ENCODE data around the gene WWOX.

GRCh38 chr16:78288888-78289287 lies 189.4 kb downstream of the WWOX start:
- TF ChIP-seq TAF1 (IDR thresholded peaks at IDR 0.05; ENCODE audit: low read depth, low read length): no peak
- no peak for TF ChIP-seq POLR2A (IDR thresholded peaks at IDR 0.05; ENCODE audit: low read depth, low read length)
- TF ChIP-seq POLR2AphosphoS5 (IDR thresholded peaks at IDR 0.05; ENCODE audit: low read depth, low read length): no peak

Measured in GM12891 (cell line).